Caco-2 (cell line): ENCODE data around the gene STEAP4. TPM values are rescaled to one million over a fixed set of nuclear protein-coding genes. Genes with fewer than 3 reads are reported as not detected.

ENCODE experiments used
- BruUV-seq: library from RNA; stranded (reverse); fragments of 400-500 nt; replicated peaks from 2 replicates; lab custom pipeline; 2021; lab: Mats Ljungman, UMichigan
- CTCF ChIA-PET: fragments of 300-600 bp; sonication (Branson Sonifier 250); formaldehyde crosslinking; loops from one replicate; lab custom pipeline; 2022; ENCODE audit warnings: antibody characterized with exemption; lab: Charles Lee
- POLR2A ChIA-PET: fragments of 300-600 bp; sonication (Branson Sonifier 250); formaldehyde crosslinking; loops from one replicate; lab custom pipeline; 2022; ENCODE audit warnings: antibody characterized with exemption; lab: Charles Lee
- DNase-seq, 2 experiments: peaks; one replicate each; pipeline versions ENCODE4 v3.0.0 to v3.0.0-alpha.2; 2020 to 2022
- H3K27me3 ChIP-seq: replicated peaks from 2 replicates; pipeline ENCODE4 v1.6.0; 2011; ENCODE audit warnings: low read length; ENCODE audit not compliant: control insufficient read depth, insufficient read depth
- H3K36me3 ChIP-seq: 2 replicates; pipeline ENCODE4 v1.5.1; 2011; ENCODE audit warnings: low read length; ENCODE audit not compliant: control insufficient read depth, insufficient read depth
- H3K4me1 ChIP-seq: fragments of 250-450 bp; sonication (Bioruptor Pico); 2 replicates; pipeline ENCODE4 v1.5.1; 2020; ENCODE audit warnings: mild to moderate bottlenecking
- H3K4me3 ChIP-seq: 2 replicates; pipeline ENCODE4 v1.5.1; 2011; ENCODE audit warnings: low read depth, mild to moderate bottlenecking, control low read depth, low read length
- H3K9me3 ChIP-seq: fragments of 250-450 bp; sonication (Bioruptor Pico); 2 replicates; pipeline ENCODE4 v1.5.1; 2020; ENCODE audit warnings: mild to moderate bottlenecking, moderate library complexity
- H3K27ac Mint-ChIP-seq: one replicate; pipeline ENCODE4 v1.8.0; 2022; ENCODE audit warnings: mixed read lengths; ENCODE audit not compliant: unreplicated experiment
- H3K27me3 Mint-ChIP-seq: one replicate; pipeline ENCODE4 v1.8.0; 2022; ENCODE audit warnings: mixed read lengths; ENCODE audit not compliant: insufficient read depth, unreplicated experiment
- H3K36me3 Mint-ChIP-seq: one replicate; pipeline ENCODE4 v1.8.0; 2022; ENCODE audit warnings: mild to moderate bottlenecking, mixed read lengths; ENCODE audit not compliant: insufficient read depth, unreplicated experiment
- H3K4me1 Mint-ChIP-seq: one replicate; pipeline ENCODE4 v1.8.0; 2022; ENCODE audit warnings: low read depth, mixed read lengths; ENCODE audit not compliant: unreplicated experiment
- H3K4me3 Mint-ChIP-seq: one replicate; pipeline ENCODE4 v1.8.0; 2022; ENCODE audit warnings: mild to moderate bottlenecking, moderate library complexity, mixed read lengths; ENCODE audit not compliant: unreplicated experiment
- H3K9me3 Mint-ChIP-seq: one replicate; pipeline ENCODE4 v1.8.0; 2022; ENCODE audit warnings: mixed read lengths; ENCODE audit not compliant: unreplicated experiment
- CTCF ChIP-seq, 2 experiments: fragments of 200-600 bp in 1 of 2; IDR thresholded peaks; 1 replicate in 1 of 2; 2 replicates in 1 of 2; pipeline versions ENCODE4 v1.5.1 to v1.8.0; 2011 to 2022; ENCODE audit warnings: antibody characterized with exemption in 1 of 2, control low read depth in 1 of 2, inconsistent platforms in 1 of 2, low read depth in 1 of 2, low read length in 1 of 2, mild to moderate bottlenecking in 1 of 2, moderate library complexity in 1 of 2; ENCODE audit not compliant: insufficient read depth in 1 of 2, severe bottlenecking in 1 of 2, unreplicated experiment in 1 of 2
- intact Hi-C: fragments of 100-400 bp; cut with micrococcal nuclease; formaldehyde crosslinking; loops from one replicate; pipeline ENCODE4 v1.10.0; 2022; ENCODE audit not compliant: unreplicated experiment
- total RNA-seq: library from RNA; stranded (reverse); gene quantifications from 2 replicates; pipeline ENCODE4 v1.2.3, GENCODE V29; 2022

The STEAP4 gene
- total RNA-seq, 1 experiment from 2014 or later, result not detected

- no peak overlapping the region for H3K4me3 ChIP-seq
- no peaks in the 10 kb centered on the region; the same call in 1 of the 2 replicates for H3K9me3 ChIP-seq
- no peaks in the 10 kb centered on the region for H3K36me3 ChIP-seq
- no peak for TF ChIP-seq CTCF (IDR thresholded peaks at IDR 0.05; ENCODE audit: insufficient read depth in 1 of 2, low read depth in 1 of 2, low read length in 1 of 2, severe bottlenecking in 1 of 2, unreplicated experiment in 1 of 2)
- intact Hi-C loops, result no loop called here
- H3K4me1 ChIP-seq, result no peaks in the 10 kb centered on the region
- no peak overlapping the region for H3K4me3 Mint-ChIP-seq
- H3K36me3 Mint-ChIP-seq, result no peaks in the 10 kb centered on the region
- BruUV-seq, result no TSS peak
- H3K27me3 Mint-ChIP-seq, result peaks cover 4% of the 10 kb centered on the region
- POLR2A ChIA-PET, result no interaction called here
- no peak for DNase-seq
- CTCF ChIA-PET, result interaction anchor here (0.6 kb wide), 1 partner anchor 90 kb away, joined by 4 read pairs; no protein-coding TSS in a partner anchor
- H3K9me3 Mint-ChIP-seq, result peaks cover 11% of the 10 kb centered on the region
- no peaks in the 10 kb centered on the region for H3K4me1 Mint-ChIP-seq
- no peak overlapping the region for H3K27ac Mint-ChIP-seq
- H3K27me3 ChIP-seq, result no peaks in the 10 kb centered on the region
Observed at GRCh38 chr7:88254721-88255424, 51.8 kb downstream of the STEAP4 start.

GRCh38 chr7:88253640-88254039 is 53.1 kb downstream of the STEAP4 start:
- Mint-ChIP-seq H3K27ac (no peak overlapping the region), H3K9me3 (peaks cover 11% of the 10 kb centered on the region)
- POLR2A ChIA-PET, result no interaction called here

GRCh38 chr7:88244258-88244657 is 62.4 kb downstream of the STEAP4 start:
- Histone ChIP-seq H3K9me3 (no peaks in the 10 kb centered on the region), H3K4me1 (no peaks in the 10 kb centered on the region), H3K36me3 (no peaks in the 10 kb centered on the region), H3K4me3 (no peak overlapping the region), H3K27me3 (no peaks in the 10 kb centered on the region)
- no peak overlapping the region for H3K27ac Mint-ChIP-seq
- no peaks in the 10 kb centered on the region for H3K4me1 Mint-ChIP-seq
- H3K36me3 Mint-ChIP-seq, result no peaks in the 10 kb centered on the region
- H3K4me3 Mint-ChIP-seq, result no peak overlapping the region
- H3K9me3 Mint-ChIP-seq, result no peaks in the 10 kb centered on the region
- CTCF ChIA-PET, result interaction anchor here (0.5 kb wide), 1 partner anchor 17 kb away, joined by 3 read pairs; no protein-coding TSS in a partner anchor
- H3K27me3 Mint-ChIP-seq, result peaks cover 5% of the 10 kb centered on the region
- no TSS peak for BruUV-seq
- TF ChIP-seq CTCF (IDR thresholded peaks at IDR 0.05; ENCODE audit: insufficient read depth in 1 of 2, low read depth in 1 of 2, low read length in 1 of 2, severe bottlenecking in 1 of 2, unreplicated experiment in 1 of 2), result no peak
- POLR2A ChIA-PET, result no interaction called here
- no peak for DNase-seq
- intact Hi-C loops, result loop anchor here (5.0 to 10.0 kb wide), 3 partner anchors 158 to 301 kb away; no protein-coding TSS in a partner anchor

More at GRCh38 chr7:88253640-88254039, 53.1 kb downstream of the STEAP4 start:
- Histone ChIP-seq H3K27me3 (no peaks in the 10 kb centered on the region), H3K4me1 (no peaks in the 10 kb centered on the region), H3K4me3 (no peak overlapping the region), H3K36me3 (no peaks in the 10 kb centered on the region), H3K9me3 (no peaks in the 10 kb centered on the region; the same call in 1 of the 2 replicates)
- Mint-ChIP-seq H3K27me3 (peaks cover 4% of the 10 kb centered on the region), H3K4me1 (no peaks in the 10 kb centered on the region), H3K36me3 (no peaks in the 10 kb centered on the region), H3K4me3 (no peak overlapping the region)
- DNase-seq, result no peak
- TF ChIP-seq CTCF (IDR thresholded peaks at IDR 0.05; ENCODE audit: insufficient read depth in 1 of 2, low read depth in 1 of 2, low read length in 1 of 2, severe bottlenecking in 1 of 2, unreplicated experiment in 1 of 2), result no peak
- no TSS peak for BruUV-seq
- intact Hi-C loops, result no loop called here
- CTCF ChIA-PET, result no interaction called here
